ENCODE results near the gene CFH.
"Not testable (repeated sequence)": the region's sequence is repeated elsewhere in the genome, so short reads cannot be mapped to it uniquely, and the experiment has no call there.

CFH gene

GRCh38 chr1:196734460-196734859 lies 82.6 kb downstream of the CFH start:
- no peaks in the 10 kb centered on the region for H3K36me3 ChIP-seq
- H3K4me3 ChIP-seq (ENCODE audit: low read depth, low read length): no peak overlapping the region
- no peak for TF ChIP-seq CTCF (IDR thresholded peaks at IDR 0.05; ENCODE audit: low read depth, low read length)
- H3K9me3 ChIP-seq: no peaks in the 10 kb centered on the region
- no peak for DNase-seq
- H3K4me1 ChIP-seq: no peaks in the 10 kb centered on the region
- peaks cover 9% of the 10 kb centered on the region for H3K27me3 ChIP-seq

GRCh38 chr1:196738730-196739129 lies 86.9 kb downstream of the CFH start:
- H3K36me3 ChIP-seq: no peaks in the 10 kb centered on the region
- TF ChIP-seq CTCF (IDR thresholded peaks at IDR 0.05; ENCODE audit: low read depth, low read length): no peak
- H3K4me1 ChIP-seq: no peaks in the 10 kb centered on the region
- H3K27me3 ChIP-seq: peaks cover 9% of the 10 kb centered on the region; the same call in 1 of the 2 replicates
- H3K4me3 ChIP-seq (ENCODE audit: low read depth, low read length): no peak overlapping the region
- no peak for DNase-seq
- H3K9me3 ChIP-seq: no peaks in the 10 kb centered on the region

- H3K4me1 ChIP-seq; DNase-seq; H3K9me3 ChIP-seq; H3K27me3 ChIP-seq; H3K4me3 ChIP-seq (ENCODE audit: low read depth, low read length); H3K36me3 ChIP-seq: not testable (repeated sequence)
- TF ChIP-seq CTCF (IDR thresholded peaks at IDR 0.05; ENCODE audit: low read depth, low read length): peak; percentile 44; the same call in 1 of the 2 replicates
These were observed 91.4 kb downstream of the CFH start for GRCh38 chr1:196743244-196743643.

- DNase-seq; H3K4me3 ChIP-seq (ENCODE audit: low read depth, low read length); H3K27me3 ChIP-seq; H3K4me1 ChIP-seq; H3K9me3 ChIP-seq; H3K36me3 ChIP-seq: not testable (repeated sequence)
These were observed 113.3 kb downstream of the CFH start for GRCh38 chr1:196765019-196765740.

GRCh38 chr1:196769823-196770222 lies 118.0 kb downstream of the CFH start:
- H3K4me1 ChIP-seq; H3K4me3 ChIP-seq (ENCODE audit: low read depth, low read length); H3K27me3 ChIP-seq; DNase-seq; H3K9me3 ChIP-seq; H3K36me3 ChIP-seq: not testable (repeated sequence)

- no peak for TF ChIP-seq CTCF (IDR thresholded peaks at IDR 0.05; ENCODE audit: low read depth, low read length)
- Histone ChIP-seq H3K9me3 (no peaks in the 10 kb centered on the region), H3K36me3 (no peaks in the 10 kb centered on the region), H3K27me3 (no peaks in the 10 kb centered on the region), H3K4me1 (no peaks in the 10 kb centered on the region), H3K4me3 (ENCODE audit: low read depth, low read length) (no peak overlapping the region)
- no peak for DNase-seq
These were observed 121.9 kb downstream of the CFH start for GRCh38 chr1:196773713-196774112.

- TF ChIP-seq CTCF (IDR thresholded peaks at IDR 0.05; ENCODE audit: low read depth, low read length): no peak
- Histone ChIP-seq H3K27me3 (no peaks in the 10 kb centered on the region), H3K9me3 (no peaks in the 10 kb centered on the region), H3K4me1 (no peaks in the 10 kb centered on the region), H3K36me3 (no peaks in the 10 kb centered on the region), H3K4me3 (ENCODE audit: low read depth, low read length) (no peak overlapping the region)
- no peak for DNase-seq
These were observed 122.3 kb downstream of the CFH start for GRCh38 chr1:196774175-196774574.

Measured in BE2C (cell line).